ENCODE data around the gene FHOD3. TPM values are rescaled to one million over a fixed set of nuclear protein-coding genes. Genes with fewer than 3 reads are reported as not detected.

The FHOD3 gene
- total RNA-seq, 1 donor from 2014 or later = 5.6 TPM

DNA sequence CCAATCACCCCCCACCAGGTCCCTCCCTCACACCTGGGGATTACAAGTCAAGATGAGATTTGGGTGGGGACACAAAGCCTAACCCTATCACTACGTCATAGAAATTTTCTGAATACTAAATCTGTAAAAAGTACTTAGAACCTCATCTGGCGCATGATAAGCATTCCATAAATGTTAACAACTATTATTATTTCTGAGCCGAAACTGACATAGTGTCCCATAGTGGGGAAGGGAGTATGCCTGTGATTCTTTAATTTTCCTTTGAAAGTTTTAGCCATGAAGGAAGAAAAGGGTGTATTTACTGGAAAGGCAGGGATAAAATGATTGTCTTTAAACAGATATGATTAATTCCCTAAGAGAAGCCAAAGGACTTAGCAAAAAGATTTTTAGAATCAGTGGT is 71.4 kb downstream of the FHOD3 start:
- intact Hi-C loops (cut with DNase I) = no loop called here

GRCh38 chr18:36372903-36373311 is 75.4 kb downstream of the FHOD3 start:
- no peaks in the 10 kb centered on the region for H3K9me3 ChIP-seq
- intact Hi-C loops (cut with DNase I) = no loop called here

More for the DNA sequence above, 71.4 kb downstream of the FHOD3 start:
- Histone ChIP-seq H3K9me3 (no peaks in the 10 kb centered on the region), H3K27me3 (no peaks in the 10 kb centered on the region), H3K4me3 (no peak overlapping the region), H3K27ac (no peak overlapping the region), H3K36me3 (no peaks in the 10 kb centered on the region), H3K4me1 (no peaks in the 10 kb centered on the region)
- DNase-seq (ENCODE audit: extremely low spot score in 2 of 2) = no peak
- TF ChIP-seq CTCF (IDR thresholded peaks at IDR 0.05) (no peak), POLR2A (IDR thresholded peaks at IDR 0.05) (no peak), POLR2AphosphoS5 (IDR thresholded peaks at IDR 0.05; ENCODE audit: insufficient read depth in 1 of 2, low read depth in 1 of 2) (no peak)

GRCh38 chr18:36374262-36374661 is 76.7 kb downstream of the FHOD3 start:
- H3K4me3 ChIP-seq = no peak overlapping the region
- DNase-seq (ENCODE audit: extremely low spot score in 2 of 2) = no peak
- no peaks in the 10 kb centered on the region for H3K27me3 ChIP-seq
- H3K9me3 ChIP-seq = no peaks in the 10 kb centered on the region
- intact Hi-C loops (cut with DNase I) = no loop called here
- no peaks in the 10 kb centered on the region for H3K4me1 ChIP-seq
- no peaks in the 10 kb centered on the region for H3K36me3 ChIP-seq
- TF ChIP-seq POLR2AphosphoS5 (IDR thresholded peaks at IDR 0.05; ENCODE audit: insufficient read depth in 1 of 2, low read depth in 1 of 2) (no peak), POLR2A (IDR thresholded peaks at IDR 0.05) (no peak), CTCF (IDR thresholded peaks at IDR 0.05) (no peak)
- H3K27ac ChIP-seq = no peak overlapping the region

More at GRCh38 chr18:36372903-36373311, 75.4 kb downstream of the FHOD3 start:
- Histone ChIP-seq H3K27me3 (no peaks in the 10 kb centered on the region), H3K36me3 (no peaks in the 10 kb centered on the region), H3K4me3 (no peak overlapping the region), H3K4me1 (no peaks in the 10 kb centered on the region), H3K27ac (no peak overlapping the region)
- TF ChIP-seq POLR2AphosphoS5 (IDR thresholded peaks at IDR 0.05; ENCODE audit: insufficient read depth in 1 of 2, low read depth in 1 of 2) (no peak), POLR2A (IDR thresholded peaks at IDR 0.05) (no peak)
- no peak for DNase-seq (ENCODE audit: extremely low spot score in 2 of 2)

DNA sequence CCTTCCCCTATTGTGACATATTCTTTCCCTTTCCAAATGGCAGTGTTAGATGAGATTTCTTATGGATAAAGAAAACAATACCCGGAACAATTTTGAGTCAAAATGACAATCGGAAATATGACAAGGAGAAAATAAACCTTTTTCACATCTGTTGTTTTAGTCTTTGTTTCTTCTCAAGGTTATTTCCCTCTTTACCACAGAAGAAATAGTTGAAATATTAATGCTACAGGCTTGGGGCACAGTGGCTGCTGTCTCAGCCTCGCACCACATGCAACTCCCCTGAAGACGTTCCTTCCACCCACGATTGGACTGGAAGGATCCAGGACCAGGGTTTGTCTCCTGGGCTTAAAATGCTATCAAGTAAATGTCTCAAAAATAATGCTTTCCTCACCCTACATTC is 77.6 kb downstream of the FHOD3 start:
- H3K9me3 ChIP-seq = no peaks in the 10 kb centered on the region
- DNase-seq (ENCODE audit: extremely low spot score in 2 of 2) = no peak
- intact Hi-C loops (cut with DNase I) = no loop called here
- no peak for TF ChIP-seq POLR2AphosphoS5 (IDR thresholded peaks at IDR 0.05; ENCODE audit: insufficient read depth in 1 of 2, low read depth in 1 of 2)
- TF ChIP-seq CTCF (IDR thresholded peaks at IDR 0.05) = no peak
- TF ChIP-seq POLR2A (IDR thresholded peaks at IDR 0.05) = no peak
- no peaks in the 10 kb centered on the region for H3K4me1 ChIP-seq
- H3K4me3 ChIP-seq = no peak overlapping the region
- H3K27me3 ChIP-seq = no peaks in the 10 kb centered on the region
- no peak overlapping the region for H3K27ac ChIP-seq
- no peaks in the 10 kb centered on the region for H3K36me3 ChIP-seq

DNA sequence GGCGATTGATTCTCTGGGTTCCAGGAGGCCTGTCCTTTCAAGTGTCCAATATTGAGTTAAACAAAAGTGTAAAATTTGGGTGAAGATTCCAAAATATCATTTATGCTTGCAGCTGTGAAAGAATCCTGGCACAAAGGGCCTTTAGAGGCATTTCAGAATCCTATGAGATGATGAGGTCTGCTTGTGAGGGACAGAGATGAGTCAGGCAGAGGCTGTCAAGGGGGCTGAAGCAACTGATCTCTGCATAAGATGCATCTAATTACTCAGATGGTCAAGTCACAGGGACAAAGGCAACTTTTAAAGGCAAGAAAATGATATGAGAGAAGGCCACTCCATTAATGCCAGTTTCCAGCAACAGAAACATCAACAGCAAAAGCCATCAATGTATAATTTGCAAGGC is 78.8 kb downstream of the FHOD3 start:
- intact Hi-C loops (cut with DNase I) = no loop called here
- no peak for TF ChIP-seq POLR2AphosphoS5 (IDR thresholded peaks at IDR 0.05; ENCODE audit: insufficient read depth in 1 of 2, low read depth in 1 of 2)
- TF ChIP-seq POLR2A (IDR thresholded peaks at IDR 0.05) = no peak
- no peak for TF ChIP-seq CTCF (IDR thresholded peaks at IDR 0.05)

More for the DNA sequence above, 78.8 kb downstream of the FHOD3 start:
- DNase-seq (ENCODE audit: extremely low spot score in 2 of 2) = no peak
- H3K9me3 ChIP-seq = no peaks in the 10 kb centered on the region
- no peak overlapping the region for H3K4me3 ChIP-seq
- H3K4me1 ChIP-seq = no peaks in the 10 kb centered on the region
- no peaks in the 10 kb centered on the region for H3K27me3 ChIP-seq
- H3K27ac ChIP-seq = no peak overlapping the region
- H3K36me3 ChIP-seq = no peaks in the 10 kb centered on the region
